Mucosa of rectum (tissue), 2 donors: ENCODE measurements around the gene SLX1A.
"Not testable (repeated sequence)": the region's sequence is repeated elsewhere in the genome, so short reads cannot be mapped to it uniquely, and the experiment has no call there.

Experiments
- H3K27ac ChIP-seq, 2 donors: one replicate each; pipeline ENCODE4 v1.7.0; 2013; ENCODE audit warnings: inconsistent platforms in 2 of 2, low read depth in 2 of 2, low read length in 2 of 2
- H3K27me3 ChIP-seq, 2 donors: one replicate each; pipeline ENCODE4 v1.7.0; 2013; ENCODE audit warnings: low read length in 2 of 2; ENCODE audit not compliant: control insufficient read depth in 2 of 2, insufficient read depth in 2 of 2
- H3K36me3 ChIP-seq, 2 donors: one replicate each; pipeline ENCODE4 v1.7.0; 2013; ENCODE audit warnings: low read length in 2 of 2; ENCODE audit not compliant: control insufficient read depth in 2 of 2, insufficient read depth in 2 of 2
- H3K4me1 ChIP-seq, 2 donors: one replicate each; pipeline ENCODE4 v1.7.0; 2013; ENCODE audit warnings: low read length in 2 of 2, mild to moderate bottlenecking in 1 of 2; ENCODE audit not compliant: control insufficient read depth in 2 of 2, insufficient read depth in 2 of 2
- H3K4me3 ChIP-seq, 2 donors: one replicate each; pipeline ENCODE4 v1.7.0; 2013; ENCODE audit warnings: low read length in 2 of 2
- H3K9ac ChIP-seq, 2 donors: one replicate each; pipeline ENCODE4 v1.7.0; 2013; ENCODE audit warnings: low read length in 2 of 2, low read depth in 1 of 2, mild to moderate bottlenecking in 1 of 2
- H3K9me3 ChIP-seq, 2 donors: one replicate each; pipeline ENCODE4 v1.7.0; 2013; ENCODE audit warnings: low read length in 2 of 2; ENCODE audit not compliant: control insufficient read depth in 2 of 2
- donor health status: healthy.
- donor health status: Normal muscosa, but diverticular disease.

SLX1A gene

GRCh38 chr16:30163538-30163937 lies 30.1 kb upstream of the SLX1A start:
- Histone ChIP-seq H3K36me3 (no peaks in the 10 kb centered on the region), H3K9me3 (no peaks in the 10 kb centered on the region), H3K27me3 (no peaks in the 10 kb centered on the region), H3K4me3 (no peak overlapping the region), H3K9ac (no peak overlapping the region), H3K27ac (no peak overlapping the region), H3K4me1 (no peaks in the 10 kb centered on the region)

- Histone ChIP-seq H3K4me1 (no peaks in the 10 kb centered on the region), H3K27me3 (no peaks in the 10 kb centered on the region), H3K9ac (no peak overlapping the region), H3K9me3 (no peaks in the 10 kb centered on the region), H3K27ac (no peak overlapping the region), H3K4me3 (no peak overlapping the region), H3K36me3 (no peaks in the 10 kb centered on the region)
Measured at GRCh38 chr16:30166202-30166902, 27.3 kb upstream of the SLX1A start.

- H3K27ac ChIP-seq, H3K36me3 ChIP-seq, H3K9me3 ChIP-seq, H3K27me3 ChIP-seq, H3K4me3 ChIP-seq, H3K9ac ChIP-seq, H3K4me1 ChIP-seq: not testable (repeated sequence)
Measured at GRCh38 chr16:30168746-30169145, 24.9 kb upstream of the SLX1A start.

- H3K36me3 ChIP-seq, H3K27ac ChIP-seq, H3K9me3 ChIP-seq, H3K4me3 ChIP-seq, H3K4me1 ChIP-seq, H3K9ac ChIP-seq, H3K27me3 ChIP-seq: not testable (repeated sequence)
Measured at GRCh38 chr16:30169416-30169815, 24.3 kb upstream of the SLX1A start.

GRCh38 chr16:30170145-30170544 lies 23.5 kb upstream of the SLX1A start:
- not testable (repeated sequence) for H3K4me3 ChIP-seq, H3K27me3 ChIP-seq, H3K27ac ChIP-seq, H3K4me1 ChIP-seq, H3K9ac ChIP-seq, H3K36me3 ChIP-seq, H3K9me3 ChIP-seq

GRCh38 chr16:30173054-30173453 lies 20.6 kb upstream of the SLX1A start:
- H3K36me3 ChIP-seq = no peaks in the 10 kb centered on the region
- no peaks in the 10 kb centered on the region for H3K27me3 ChIP-seq
- no peak overlapping the region for H3K4me3 ChIP-seq
- no peak overlapping the region for H3K27ac ChIP-seq
- no peaks in the 10 kb centered on the region for H3K9me3 ChIP-seq
- no peaks in the 10 kb centered on the region for H3K4me1 ChIP-seq
- no peak overlapping the region for H3K9ac ChIP-seq

- H3K9me3 ChIP-seq, H3K4me1 ChIP-seq, H3K9ac ChIP-seq, H3K27ac ChIP-seq, H3K36me3 ChIP-seq, H3K4me3 ChIP-seq, H3K27me3 ChIP-seq: not testable (repeated sequence)
Measured at GRCh38 chr16:30176876-30177275, 16.8 kb upstream of the SLX1A start.

GRCh38 chr16:30179195-30179594 lies 14.5 kb upstream of the SLX1A start:
- H3K9me3 ChIP-seq = no peaks in the 10 kb centered on the region
- H3K4me3 ChIP-seq = no peak overlapping the region
- H3K27ac ChIP-seq = no peak overlapping the region
- H3K4me1 ChIP-seq = peaks cover 6 to 12% of the 10 kb centered on the region in 2 donors
- no peaks in the 10 kb centered on the region for H3K36me3 ChIP-seq
- H3K9ac ChIP-seq = no peak overlapping the region
- H3K27me3 ChIP-seq = no peaks in the 10 kb centered on the region

GRCh38 chr16:30179931-30180330 lies 13.7 kb upstream of the SLX1A start:
- Histone ChIP-seq H3K9me3 (no peaks in the 10 kb centered on the region), H3K27me3 (no peaks in the 10 kb centered on the region), H3K27ac (no peak overlapping the region)

GRCh38 chr16:30180741-30181140 lies 12.9 kb upstream of the SLX1A start:
- H3K9me3 ChIP-seq = no peaks in the 10 kb centered on the region
- no peak overlapping the region for H3K9ac ChIP-seq
- H3K27me3 ChIP-seq = no peaks in the 10 kb centered on the region
- no peak overlapping the region for H3K4me3 ChIP-seq
- peaks cover 10 to 12% of the 10 kb centered on the region in 2 donors for H3K4me1 ChIP-seq
- no peaks in the 10 kb centered on the region for H3K36me3 ChIP-seq
- no peak overlapping the region for H3K27ac ChIP-seq

More at GRCh38 chr16:30179931-30180330, 13.7 kb upstream of the SLX1A start:
- Histone ChIP-seq H3K4me1 (peaks cover 6 to 12% of the 10 kb centered on the region in 2 donors), H3K36me3 (no peaks in the 10 kb centered on the region), H3K9ac (no peak overlapping the region), H3K4me3 (no peak overlapping the region)
